ENCODE data around the gene AFDN.

Gene AFDN

GRCh38 chr6:167841981-167842380 lies 15.3 kb downstream of the AFDN start:
- DNase-seq, result no peak

GRCh38 chr6:167842457-167842856 lies 15.7 kb downstream of the AFDN start:
- DNase-seq, result no peak

GRCh38 chr6:167843023-167843422 lies 16.3 kb downstream of the AFDN start:
- DNase-seq, result no peak

GRCh38 chr6:167845856-167846255 lies 19.1 kb downstream of the AFDN start:
- DNase-seq, result no peak

- no peak for DNase-seq
These were observed 20.4 kb downstream of the AFDN start for GRCh38 chr6:167846997-167847606.

GRCh38 chr6:167847936-167848335 lies 21.2 kb downstream of the AFDN start:
- DNase-seq, result no peak

- DNase-seq, result no peak
These were observed 22.1 kb downstream of the AFDN start for GRCh38 chr6:167848783-167849182.

- DNase-seq, result no peak
These were observed 23.2 kb downstream of the AFDN start for GRCh38 chr6:167849846-167850459.

GRCh38 chr6:167850782-167851181 lies 24.1 kb downstream of the AFDN start:
- DNase-seq, result no peak

GRCh38 chr6:167851370-167851952 lies 24.8 kb downstream of the AFDN start:
- no peak for DNase-seq

GRCh38 chr6:167855825-167856425 lies 29.2 kb downstream of the AFDN start:
- DNase-seq, result peak in 2 of 3 donors; percentile 24 to 44

- no peak for DNase-seq
These were observed 29.8 kb downstream of the AFDN start for GRCh38 chr6:167856474-167856873.

- no peak for DNase-seq
These were observed 30.4 kb downstream of the AFDN start for GRCh38 chr6:167856999-167857660.

- no peak for DNase-seq
These were observed 31.4 kb downstream of the AFDN start for GRCh38 chr6:167858086-167858591.

- no peak for DNase-seq
These were observed 32.3 kb downstream of the AFDN start for GRCh38 chr6:167858842-167859664.

GRCh38 chr6:167860550-167861226 lies 34.0 kb downstream of the AFDN start:
- DNase-seq, result no peak

GRCh38 chr6:167861424-167861823 lies 34.7 kb downstream of the AFDN start:
- no peak for DNase-seq

GRCh38 chr6:167863897-167864296 lies 37.2 kb downstream of the AFDN start:
- no peak for DNase-seq

GRCh38 chr6:167866642-167867041 lies 39.9 kb downstream of the AFDN start:
- no peak for DNase-seq

- DNase-seq, result no peak
These were observed 43.6 kb downstream of the AFDN start for GRCh38 chr6:167870321-167870720.

GRCh38 chr6:167872538-167873210 lies 46.0 kb downstream of the AFDN start:
- DNase-seq, result no peak

Data from suppressor macrophage treated with lipopolysaccharide for 1 hour (primary cell).